Measurements from ENCODE around the gene NUDT8.
A peak's percentile ranks its signal among the peaks of the same experiment; 100 is the strongest.

DNA sequence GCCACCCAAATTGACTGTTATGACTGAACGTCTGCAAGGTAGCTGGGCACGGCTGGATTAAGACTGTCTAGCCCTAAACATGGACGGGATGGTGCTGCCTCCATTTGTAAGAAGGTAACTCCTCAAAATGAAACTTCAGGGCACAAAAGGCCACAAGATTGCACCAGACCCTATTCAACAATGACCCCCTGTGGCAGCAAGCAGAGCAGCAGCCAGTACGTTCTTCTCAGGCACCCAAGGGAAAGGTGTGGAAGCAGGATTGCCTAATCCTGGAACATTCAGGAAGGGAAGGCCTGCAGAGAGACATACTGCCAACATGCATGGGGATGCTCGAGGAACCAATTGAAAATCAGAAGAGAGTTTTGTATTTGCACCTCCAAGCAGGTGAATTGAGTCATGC lies 14.3 kb upstream of the NUDT8 start:
- TF ChIP-seq, protein P1, sequence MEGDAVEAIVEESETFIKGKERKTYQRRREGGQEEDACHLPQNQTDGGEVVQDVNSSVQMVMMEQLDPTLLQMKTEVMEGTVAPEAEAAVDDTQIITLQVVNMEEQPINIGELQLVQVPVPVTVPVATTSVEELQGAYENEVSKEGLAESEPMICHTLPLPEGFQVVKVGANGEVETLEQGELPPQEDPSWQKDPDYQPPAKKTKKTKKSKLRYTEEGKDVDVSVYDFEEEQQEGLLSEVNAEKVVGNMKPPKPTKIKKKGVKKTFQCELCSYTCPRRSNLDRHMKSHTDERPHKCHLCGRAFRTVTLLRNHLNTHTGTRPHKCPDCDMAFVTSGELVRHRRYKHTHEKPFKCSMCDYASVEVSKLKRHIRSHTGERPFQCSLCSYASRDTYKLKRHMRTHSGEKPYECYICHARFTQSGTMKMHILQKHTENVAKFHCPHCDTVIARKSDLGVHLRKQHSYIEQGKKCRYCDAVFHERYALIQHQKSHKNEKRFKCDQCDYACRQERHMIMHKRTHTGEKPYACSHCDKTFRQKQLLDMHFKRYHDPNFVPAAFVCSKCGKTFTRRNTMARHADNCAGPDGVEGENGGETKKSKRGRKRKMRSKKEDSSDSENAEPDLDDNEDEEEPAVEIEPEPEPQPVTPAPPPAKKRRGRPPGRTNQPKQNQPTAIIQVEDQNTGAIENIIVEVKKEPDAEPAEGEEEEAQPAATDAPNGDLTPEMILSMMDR (IDR thresholded peaks at IDR 0.05; ENCODE audit: control extremely low read depth in 1 of 3, insufficient read depth in 1 of 3, low read depth in 1 of 3, low read length in 3 of 3) = peak in 2 of 3 experiments; percentile 55 to 72; a peak in 3 of 4 replicates
- TF ChIP-seq POLR2AphosphoS5 (IDR thresholded peaks at IDR 0.05; ENCODE audit: low read depth, low read length) (no peak), NRF1 (IDR thresholded peaks at IDR 0.05; ENCODE audit: low read depth, low read length) (no peak), PHF8 (conservative IDR thresholded peaks at IDR 0.05; ENCODE audit: low read depth, low read length) (no peak), YY1 (IDR thresholded peaks at IDR 0.05; ENCODE audit: low read depth, low read length) (no peak), SP2 (IDR thresholded peaks at IDR 0.05; ENCODE audit: low read length) (no peak), JUN (IDR thresholded peaks at IDR 0.05; ENCODE audit: low read depth, low read length) (no peak), ZNF274 (IDR thresholded peaks at IDR 0.05; ENCODE audit: borderline replicate concordance, extremely low read depth, low read length) (no peak)
- TF ChIP-seq, protein P2, sequence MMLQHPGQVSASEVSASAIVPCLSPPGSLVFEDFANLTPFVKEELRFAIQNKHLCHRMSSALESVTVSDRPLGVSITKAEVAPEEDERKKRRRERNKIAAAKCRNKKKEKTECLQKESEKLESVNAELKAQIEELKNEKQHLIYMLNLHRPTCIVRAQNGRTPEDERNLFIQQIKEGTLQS (IDR thresholded peaks at IDR 0.05; ENCODE audit: insufficient read depth, low read depth, low read length) = no peak
